Breast epithelium (tissue), 4 donors: ENCODE data around the gene KCND3. TPM values are rescaled to one million over a fixed set of nuclear protein-coding genes. Genes with fewer than 3 reads are reported as not detected.

Source experiments
- DNase-seq, 2 donors: peaks; one replicate each; pipeline ENCODE4 v3.0.0-alpha.2; 2019; ENCODE audit warnings: low spot score in 2 of 2
- H3K27ac ChIP-seq, 2 donors: fragments of 200-600 bp; sonication (generic) in 1 of 2; one replicate each; pipeline ENCODE4 v1.5.1; 2016 to 2019; ENCODE audit warnings: mild to moderate bottlenecking in 1 of 2
- H3K27me3 ChIP-seq, 2 donors: fragments of 200-600 bp; sonication (generic) in 1 of 2; one replicate each; pipeline versions ENCODE4 v1.5.1 to v1.6.0; 2017 to 2019; ENCODE audit warnings: control low read depth in 1 of 2, mild to moderate bottlenecking in 1 of 2
- H3K36me3 ChIP-seq: fragments of 200-600 bp; one replicate; pipeline ENCODE4 v1.5.1; 2019
- H3K4me1 ChIP-seq, 2 donors: fragments of 200-600 bp; sonication (generic); one replicate each; pipeline ENCODE4 v1.5.1; 2016 to 2019; ENCODE audit warnings: control low read depth in 1 of 2
- H3K4me3 ChIP-seq, 3 donors: fragments of 200-600 bp; sonication (generic); 1 replicate in 2 of 3; 2 replicates in 1 of 3; pipeline ENCODE4 v1.5.1; 2016 to 2019; ENCODE audit warnings: mild to moderate bottlenecking in 3 of 3, moderate library complexity in 2 of 3
- H3K9me3 ChIP-seq, 2 donors: fragments of 200-600 bp; sonication (generic) in 1 of 2; one replicate each; pipeline ENCODE4 v1.5.1; 2016 to 2019; ENCODE audit warnings: control low read depth in 1 of 2
- CTCF ChIP-seq, 3 donors: fragments of 450-650 bp; IDR thresholded peaks; one replicate each; pipeline ENCODE4 v1.5.1; 2016 to 2017; ENCODE audit warnings: antibody characterized with exemption in 3 of 3, mild to moderate bottlenecking in 3 of 3, moderate library complexity in 3 of 3
- POLR2A ChIP-seq: fragments of 450-650 bp; IDR thresholded peaks from one replicate; pipeline ENCODE4 v1.6.1; 2016; ENCODE audit warnings: antibody characterized with exemption, mild to moderate bottlenecking, moderate library complexity
- POLR2AphosphoS5 ChIP-seq, 3 donors: sonication (generic); formaldehyde crosslinking; IDR thresholded peaks; one replicate each; pipeline ENCODE4 v1.6.1; 2017; ENCODE audit warnings: antibody characterized with exemption in 3 of 3
- intact Hi-C: fragments of 100-400 bp; cut with DNase I; formaldehyde crosslinking; loops from one replicate; pipeline ENCODE4 v1.15.1; 2023; ENCODE audit warnings: low total_unique reads
- total RNA-seq, 3 donors: library from RNA; depleted of rRNA; stranded (reverse); fragments of >200 nt; gene quantifications; one replicate each; pipeline ENCODE4 v1.1.0, GENCODE V29; 2016

Gene KCND3
- total RNA-seq, 3 donors from 2014 or later = 5.9 to 10.2 (median 6.7) TPM

- Histone ChIP-seq H3K27ac (no peak overlapping the region), H3K36me3 (no peaks in the 10 kb centered on the region), H3K9me3 (no peaks in the 10 kb centered on the region), H3K4me3 (no peak overlapping the region), H3K27me3 (no peaks in the 10 kb centered on the region), H3K4me1 (no peaks in the 10 kb centered on the region)
- TF ChIP-seq POLR2AphosphoS5 (IDR thresholded peaks at IDR 0.05) = no peak
- no peak for TF ChIP-seq CTCF (IDR thresholded peaks at IDR 0.05)
- TF ChIP-seq POLR2A = no peak
- no peak for DNase-seq
- intact Hi-C loops = no loop called here
These were observed 52.2 kb downstream of the KCND3 start for GRCh38 chr1:111937147-111937725.

- H3K4me3 ChIP-seq = no peak overlapping the region
- no peaks in the 10 kb centered on the region for H3K36me3 ChIP-seq
- no peaks in the 10 kb centered on the region for H3K4me1 ChIP-seq
- intact Hi-C loops = no loop called here
- no peak for DNase-seq
- H3K9me3 ChIP-seq = no peaks in the 10 kb centered on the region
- TF ChIP-seq CTCF (IDR thresholded peaks at IDR 0.05) (no peak), POLR2AphosphoS5 (IDR thresholded peaks at IDR 0.05) (no peak), POLR2A (no peak)
- no peak overlapping the region for H3K27ac ChIP-seq
- no peaks in the 10 kb centered on the region for H3K27me3 ChIP-seq
These were observed 55.2 kb downstream of the KCND3 start for GRCh38 chr1:111934106-111934852.

GRCh38 chr1:111930356-111930755 lies 59.1 kb downstream of the KCND3 start:
- no peak for TF ChIP-seq POLR2AphosphoS5 (IDR thresholded peaks at IDR 0.05)
- no peak for TF ChIP-seq POLR2A
- no peak for TF ChIP-seq CTCF (IDR thresholded peaks at IDR 0.05)
- DNase-seq = no peak
- Histone ChIP-seq H3K9me3 (no peaks in the 10 kb centered on the region), H3K4me3 (no peak overlapping the region), H3K4me1 (no peaks in the 10 kb centered on the region), H3K27ac (no peak overlapping the region), H3K36me3 (no peaks in the 10 kb centered on the region), H3K27me3 (no peaks in the 10 kb centered on the region)
- intact Hi-C loops = no loop called here

- H3K27ac ChIP-seq = no peak overlapping the region
- H3K36me3 ChIP-seq = no peaks in the 10 kb centered on the region
- no peaks in the 10 kb centered on the region for H3K4me1 ChIP-seq
- no peaks in the 10 kb centered on the region for H3K27me3 ChIP-seq
- intact Hi-C loops = no loop called here
- no peak for TF ChIP-seq POLR2A
- no peak for TF ChIP-seq CTCF (IDR thresholded peaks at IDR 0.05)
- no peak for TF ChIP-seq POLR2AphosphoS5 (IDR thresholded peaks at IDR 0.05)
- no peak overlapping the region for H3K4me3 ChIP-seq
- no peak for DNase-seq
- no peaks in the 10 kb centered on the region for H3K9me3 ChIP-seq
These were observed 60.9 kb downstream of the KCND3 start for GRCh38 chr1:111928531-111928930.

DNA sequence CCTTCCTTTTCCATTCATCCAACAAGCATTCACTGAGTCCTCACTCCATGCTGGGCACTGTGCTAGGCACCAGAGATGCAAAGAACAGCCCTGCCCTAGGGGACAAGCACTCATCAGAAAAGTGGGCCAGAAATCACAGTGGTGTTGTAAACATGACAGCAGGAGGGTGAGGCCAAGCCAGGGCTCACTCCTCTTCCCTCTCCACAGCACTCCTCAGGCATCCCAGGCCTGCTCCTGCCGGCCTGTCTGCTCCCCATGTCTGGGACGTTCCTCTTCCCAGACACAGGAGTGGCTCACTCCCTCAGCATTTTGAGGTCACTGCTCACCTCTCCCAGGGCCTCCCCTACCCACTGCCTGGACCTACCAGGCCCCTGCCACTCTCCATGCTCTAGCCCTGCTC lies 61.8 kb downstream of the KCND3 start:
- Histone ChIP-seq H3K27me3 (no peaks in the 10 kb centered on the region), H3K9me3 (no peaks in the 10 kb centered on the region), H3K4me3 (no peak overlapping the region), H3K4me1 (no peaks in the 10 kb centered on the region), H3K27ac (no peak overlapping the region), H3K36me3 (no peaks in the 10 kb centered on the region)
- no peak for DNase-seq
- TF ChIP-seq CTCF (IDR thresholded peaks at IDR 0.05) = no peak
- TF ChIP-seq POLR2AphosphoS5 (IDR thresholded peaks at IDR 0.05) = no peak
- TF ChIP-seq POLR2A = no peak
- intact Hi-C loops = no loop called here
